NCI-H1092 treated with DMSO at 0.1 percent for 48 hours (cell line): ENCODE measurements around the gene C14orf180.
"Not testable (repeated sequence)": the region's sequence is repeated elsewhere in the genome, so short reads cannot be mapped to it uniquely, and the experiment has no call there.

Source experiments
- DNase-seq: peaks from one replicate; lab custom pipeline; 2025; lab: John Stamatoyannopoulos, UW

Gene C14orf180

DNA sequence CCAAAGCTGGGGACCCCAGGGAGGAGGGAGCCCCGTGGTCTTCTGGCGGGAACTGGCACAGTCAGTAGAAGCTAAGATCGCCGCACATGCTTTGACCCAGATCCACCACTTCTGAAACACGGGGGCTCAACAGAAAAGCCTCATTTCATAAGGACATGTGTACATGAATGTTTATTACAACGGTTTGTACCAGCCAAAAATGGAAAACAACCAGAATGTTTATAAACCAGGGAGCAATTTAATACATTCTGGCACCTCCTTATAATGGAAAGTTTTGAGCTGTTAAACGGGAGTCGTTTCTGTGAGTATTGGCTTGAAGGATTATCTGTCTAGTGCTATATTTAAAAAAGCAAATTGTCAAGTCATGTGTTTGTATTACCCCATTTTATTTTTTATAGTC lies 32.3 kb downstream of the C14orf180 start:
- DNase-seq, result no peak

DNA sequence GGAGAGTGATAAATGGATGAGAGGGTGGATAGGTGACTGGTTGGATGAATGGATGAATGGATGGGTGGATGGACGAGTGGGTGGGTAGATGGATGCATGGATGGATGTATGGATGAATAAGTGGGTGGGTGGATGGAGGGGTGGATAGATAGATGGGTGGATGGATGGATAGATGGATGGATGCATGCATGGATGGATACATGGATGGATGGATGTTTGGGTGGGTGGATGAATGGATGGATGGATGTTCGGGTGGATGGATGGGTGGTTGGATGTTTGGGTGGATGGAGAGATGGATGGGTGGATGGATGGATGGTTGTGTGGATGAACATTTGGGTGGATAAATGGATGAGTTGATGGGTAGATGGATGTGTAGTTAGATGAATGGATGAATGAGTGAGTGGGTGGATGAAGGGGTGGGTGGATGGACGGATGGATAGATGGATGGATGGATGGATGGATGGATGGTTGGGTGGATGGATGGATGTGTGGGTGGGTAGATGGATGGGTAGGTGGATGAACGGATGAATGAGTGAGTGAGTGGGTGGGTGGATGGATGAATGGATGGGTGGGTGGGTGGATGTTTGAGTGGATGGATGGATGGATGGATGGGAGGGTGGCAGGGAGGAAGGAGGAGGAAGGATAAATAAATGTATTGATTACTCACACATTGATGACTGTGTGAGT lies 34.7 kb downstream of the C14orf180 start:
- DNase-seq, result no peak

DNA sequence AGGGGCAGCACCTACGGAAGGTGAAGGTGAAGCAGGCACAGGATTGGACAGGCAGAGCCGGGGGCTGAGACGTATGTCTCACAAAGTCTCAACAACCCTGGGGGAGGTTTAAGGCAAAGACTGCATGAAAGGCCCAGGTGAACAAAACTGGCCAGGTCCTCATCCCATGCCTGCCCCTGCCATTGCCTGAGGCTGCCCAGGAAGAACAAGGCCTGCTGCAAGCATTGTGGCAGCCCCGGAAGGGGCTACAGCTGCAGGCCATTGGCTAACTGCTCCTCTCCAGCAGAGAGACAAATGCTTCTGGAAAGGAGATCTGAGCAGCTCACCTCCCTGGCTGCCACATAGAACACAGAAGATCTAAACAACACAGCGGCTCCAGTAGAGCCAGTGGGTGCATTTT lies 45.4 kb downstream of the C14orf180 start:
- DNase-seq, result no peak

DNA sequence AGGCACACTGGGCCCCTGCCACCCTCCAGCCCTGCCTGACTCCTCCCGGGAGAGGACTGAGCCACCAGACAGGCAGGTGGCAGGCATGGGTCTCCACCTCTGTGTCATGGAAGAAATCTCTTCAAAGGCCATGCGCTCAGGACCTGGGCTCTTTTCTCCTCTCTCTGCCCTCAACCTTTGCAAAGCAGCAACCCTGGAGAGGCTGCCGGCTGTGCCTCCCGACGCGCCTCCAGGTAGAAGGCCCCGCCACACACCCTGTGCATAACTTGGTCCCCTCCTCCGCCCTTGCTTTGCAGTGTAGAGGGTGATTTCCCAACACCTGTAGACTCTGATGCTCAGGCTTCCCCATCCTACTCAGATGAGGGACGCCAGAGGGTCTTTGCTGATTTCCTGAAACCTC lies 53.2 kb downstream of the C14orf180 start:
- no peak for DNase-seq

DNA sequence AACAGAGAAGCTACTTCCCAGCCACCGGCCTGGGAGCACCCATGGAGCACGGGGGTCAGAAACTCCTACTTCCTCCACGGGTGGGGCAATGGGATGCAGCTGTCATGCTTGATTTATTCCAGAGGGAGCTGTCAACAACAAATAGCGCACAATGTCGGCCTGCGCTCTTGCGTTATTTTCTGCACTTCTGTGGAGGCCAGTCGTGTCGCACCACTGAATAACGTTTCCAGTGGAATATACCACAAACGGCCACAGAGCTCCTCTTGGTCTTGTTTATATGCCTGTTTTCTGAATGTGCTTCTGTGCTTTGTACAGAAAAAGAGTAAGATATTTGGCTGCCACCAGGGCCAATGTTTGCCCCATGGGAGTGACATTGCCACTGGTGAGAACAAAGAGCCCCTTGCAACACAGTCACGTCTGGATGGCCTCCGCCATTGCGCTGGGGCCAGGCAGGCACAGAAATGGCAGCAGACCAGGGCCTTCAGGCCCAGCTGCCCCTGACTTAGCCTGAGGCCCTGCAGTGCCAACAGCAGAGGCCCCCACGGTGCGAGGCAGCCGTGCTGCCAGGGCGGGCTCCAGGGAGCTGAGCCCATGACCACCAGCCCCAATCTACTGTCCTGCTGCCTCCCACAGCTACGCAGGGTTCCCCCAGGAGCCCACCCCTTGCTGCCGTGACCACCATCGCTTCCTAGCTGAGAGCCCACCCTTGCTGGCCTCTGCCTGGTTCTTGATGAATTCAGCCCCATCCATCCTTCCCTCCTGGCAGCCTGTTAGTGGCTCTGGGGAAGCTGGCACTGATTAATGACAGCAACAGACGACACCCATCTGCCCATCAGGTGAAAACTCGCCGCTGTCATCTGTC lies 53.9 kb downstream of the C14orf180 start:
- no peak for DNase-seq

DNA sequence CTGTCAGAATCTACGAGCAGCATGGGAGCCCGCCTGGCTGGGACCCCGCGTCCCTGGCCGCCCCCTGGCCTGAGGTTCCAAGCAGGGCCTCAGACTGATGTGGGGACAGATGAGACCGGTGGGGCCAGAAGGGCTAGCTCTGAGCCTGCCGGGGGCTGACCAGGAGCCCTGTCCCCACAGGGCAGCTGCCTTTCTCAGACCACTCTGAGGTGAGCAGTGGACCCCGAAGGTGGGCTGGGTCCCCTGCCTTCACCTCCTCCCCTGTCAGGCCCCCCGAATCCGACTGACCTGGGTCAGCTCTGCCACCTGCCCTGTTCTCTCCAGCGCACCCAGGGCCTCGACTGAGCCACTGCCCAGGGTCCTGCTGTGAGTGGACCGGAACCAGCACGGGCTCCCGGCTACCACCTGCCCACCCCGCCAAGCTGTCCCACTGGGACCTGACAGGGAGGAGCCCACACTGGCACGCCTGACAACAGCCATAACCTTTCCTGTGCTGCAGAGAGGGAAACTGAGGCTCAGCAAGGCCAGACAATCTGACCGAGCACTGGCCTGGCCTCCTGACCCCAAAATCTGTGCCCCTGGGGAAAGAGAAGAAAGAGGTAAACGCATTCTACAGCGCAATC lies 54.7 kb downstream of the C14orf180 start:
- no peak for DNase-seq

DNA sequence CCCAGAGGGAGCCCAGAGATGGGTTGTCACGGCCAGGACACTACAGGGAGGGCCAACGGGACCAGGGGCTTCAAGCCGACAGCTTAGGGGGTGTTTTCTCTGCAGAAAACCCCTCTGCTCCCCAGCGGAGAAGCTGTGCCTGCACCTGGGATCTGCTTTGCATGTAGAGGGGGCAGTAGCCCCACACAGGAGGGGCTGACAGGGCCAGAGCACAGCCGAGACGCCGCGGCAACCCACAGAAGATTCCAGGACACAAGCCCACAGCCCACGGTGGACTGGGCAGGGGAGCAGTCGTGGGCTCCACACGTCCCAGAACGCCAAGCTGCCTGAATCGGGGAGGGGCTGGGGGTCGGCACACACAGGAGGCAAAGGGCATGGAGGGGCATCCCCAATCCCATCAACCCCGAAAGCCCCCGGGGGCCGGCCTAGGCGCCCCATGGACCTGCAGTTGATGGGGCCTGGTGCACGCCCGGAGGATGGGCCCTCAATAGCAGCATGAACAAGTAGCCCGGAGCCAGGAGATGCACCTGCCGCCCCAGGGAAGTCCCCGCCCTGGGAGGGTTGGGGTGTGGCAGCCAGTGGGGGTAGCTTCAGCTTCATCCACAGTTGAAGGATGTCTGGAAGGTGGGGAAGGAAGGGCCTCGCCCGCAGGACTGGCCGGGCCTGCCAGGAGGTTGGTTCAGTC lies 55.5 kb downstream of the C14orf180 start:
- DNase-seq, result no peak

DNA sequence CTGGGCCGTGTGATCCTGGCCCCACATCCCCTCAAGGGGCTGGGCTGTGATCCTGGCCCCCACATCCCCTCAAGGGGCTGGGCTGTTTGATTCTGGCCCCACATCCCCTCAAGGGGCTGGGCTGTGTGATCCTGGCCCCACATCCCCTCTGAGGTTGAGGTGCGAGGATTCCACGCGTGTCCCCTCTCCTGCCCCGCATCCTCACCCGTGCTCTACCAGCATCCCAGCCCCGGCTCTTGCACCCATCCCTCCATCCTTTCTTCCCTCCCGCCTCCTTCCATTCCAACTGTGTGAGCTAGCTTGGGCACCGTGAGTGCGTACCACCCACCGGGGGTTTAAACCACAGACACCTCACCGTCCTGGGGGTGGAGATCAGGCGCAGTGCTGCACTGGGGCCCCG lies 56.2 kb downstream of the C14orf180 start:
- DNase-seq, result no peak

DNA sequence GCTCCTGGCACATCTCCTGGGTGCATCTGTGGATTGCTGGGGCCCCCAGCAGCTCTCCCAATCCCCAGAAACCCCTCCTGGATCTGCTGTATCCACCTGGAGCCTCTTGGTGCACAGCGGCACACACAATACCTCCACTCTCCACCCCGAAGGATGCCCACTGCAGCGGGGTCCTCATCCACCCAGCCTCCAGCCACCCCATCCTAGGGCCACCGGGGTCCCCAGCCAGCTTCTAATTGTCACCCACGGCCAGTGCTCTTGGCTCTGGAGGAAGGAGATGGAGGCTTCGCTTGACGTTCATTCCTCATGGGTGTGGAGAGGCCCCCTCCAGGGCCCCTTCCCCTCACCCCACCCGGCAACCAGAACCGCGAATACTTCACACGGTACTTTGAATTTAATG lies 56.6 kb downstream of the C14orf180 start:
- no peak for DNase-seq

DNA sequence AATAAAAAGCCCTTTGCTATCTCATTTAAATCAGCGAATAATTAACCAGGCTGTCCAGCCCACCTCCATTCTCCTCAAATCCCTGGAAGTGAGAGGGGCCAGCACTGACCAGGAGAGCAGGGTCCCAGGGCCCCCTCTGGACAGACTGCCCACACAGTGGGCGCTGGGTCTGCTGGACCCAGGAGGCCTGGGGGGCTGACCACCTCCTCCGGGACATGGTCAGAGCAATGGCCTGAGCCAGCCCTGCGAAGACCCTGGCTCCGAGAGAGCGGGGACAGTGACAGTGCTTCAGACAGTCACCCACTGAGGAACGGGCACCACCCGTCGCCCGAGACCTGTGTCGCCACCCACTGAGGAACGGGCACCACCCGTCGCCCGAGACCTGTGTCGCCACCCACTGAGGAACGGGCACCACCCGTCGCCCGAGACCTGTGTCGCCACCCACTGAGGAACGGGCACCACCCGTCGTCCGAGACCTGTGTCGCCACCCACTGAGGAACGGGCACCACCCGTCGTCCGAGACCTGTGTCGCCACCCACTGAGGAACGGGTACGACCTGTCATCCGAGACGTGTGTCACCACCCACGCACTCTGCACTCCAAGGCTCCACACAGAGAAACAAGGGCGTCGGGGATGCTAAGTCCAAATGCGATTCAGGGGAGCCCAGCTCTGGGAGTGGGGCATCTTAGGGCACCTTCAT lies 57.4 kb downstream of the C14orf180 start:
- DNase-seq, result not testable (repeated sequence)

DNA sequence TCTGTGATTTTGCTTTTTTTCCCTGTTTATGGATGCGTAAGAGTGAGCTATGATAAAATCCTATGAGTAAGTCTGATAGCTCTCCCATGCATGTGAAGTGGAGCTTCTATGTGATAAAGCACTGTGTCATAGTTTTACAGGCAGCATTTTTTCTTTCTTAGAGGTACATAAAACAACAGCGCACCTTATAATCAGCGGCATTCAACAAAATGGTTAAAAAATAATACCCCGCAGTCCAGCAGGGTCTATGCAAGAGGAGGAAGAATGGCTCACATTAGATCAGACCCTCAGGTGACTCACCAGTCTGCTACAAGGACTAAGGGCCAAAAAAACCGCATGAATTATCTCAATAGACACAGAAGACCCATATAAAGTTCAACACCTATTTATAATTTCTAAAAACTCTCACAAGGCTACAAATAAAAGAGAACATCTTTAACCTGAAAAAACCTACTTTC lies 58.0 kb downstream of the C14orf180 start:
- DNase-seq, result no peak

DNA sequence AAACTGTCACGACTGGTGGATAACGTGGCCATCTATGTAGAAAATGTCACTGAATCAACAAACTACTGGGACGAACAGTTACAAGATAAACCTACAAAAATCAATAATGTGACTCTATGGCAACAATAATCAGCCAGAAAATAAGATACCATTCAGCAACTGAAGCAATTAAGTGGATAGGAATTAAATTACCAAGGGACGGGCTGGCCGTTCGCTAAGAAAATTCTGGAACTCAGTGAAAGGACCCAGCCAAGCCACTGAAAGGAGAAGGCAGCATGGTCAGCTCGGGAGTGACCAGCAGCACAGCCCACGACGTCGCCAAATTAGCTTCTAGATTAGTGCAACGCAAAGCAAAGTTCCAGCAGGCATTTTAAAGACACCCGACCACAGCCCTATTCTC lies 58.6 kb downstream of the C14orf180 start:
- peak; percentile 30 for DNase-seq

DNA sequence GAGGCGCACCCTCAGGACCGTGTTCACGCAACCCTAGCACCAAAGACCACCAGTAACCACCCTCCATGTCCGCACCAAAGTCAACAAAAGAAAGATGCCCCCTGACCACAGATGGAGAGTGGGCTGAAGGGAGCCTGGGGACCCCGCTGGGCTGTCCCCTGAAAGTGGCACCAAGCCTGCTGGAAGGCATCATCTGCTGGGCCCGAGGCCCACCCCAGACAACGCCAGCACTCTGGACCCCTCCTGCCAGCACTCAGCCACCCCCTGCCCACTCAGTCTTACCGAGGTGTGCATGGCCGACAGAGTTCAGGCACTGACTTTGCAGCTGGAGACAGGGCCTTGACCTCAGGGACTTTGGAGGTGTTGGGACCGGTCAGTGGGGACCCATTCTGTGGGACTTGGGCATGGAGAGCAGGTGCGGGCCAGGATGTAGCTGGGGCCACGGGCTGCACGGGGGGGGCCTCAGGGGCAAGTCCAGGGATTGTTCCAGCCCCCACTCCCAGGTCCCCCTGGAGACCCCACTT lies 59.4 kb downstream of the C14orf180 start:
- no peak for DNase-seq

DNA sequence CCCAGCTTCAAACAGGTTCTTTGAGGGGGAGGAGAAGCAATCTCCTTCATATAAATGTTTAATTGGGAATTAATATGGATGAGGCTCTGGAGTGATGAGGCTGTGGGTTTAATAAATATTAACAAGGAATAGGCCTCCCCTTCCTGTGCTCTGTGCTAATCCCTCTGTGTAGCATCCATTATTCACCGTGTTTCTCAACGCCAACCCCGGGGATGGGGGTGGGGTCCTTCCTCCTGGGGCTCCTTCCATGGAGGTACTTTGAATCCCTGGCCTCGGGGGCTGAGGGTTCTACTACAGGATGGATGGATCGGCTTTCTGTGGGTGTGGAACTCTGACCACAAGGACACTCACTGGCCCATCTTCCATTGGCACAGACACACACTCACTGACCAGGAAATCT lies 59.9 kb downstream of the C14orf180 start:
- no peak for DNase-seq
